Measurements from ENCODE around the gene GCLC. TPM values are rescaled to one million over a fixed set of nuclear protein-coding genes. Genes with fewer than 3 reads are reported as not detected.

GCLC gene
- total and polyA plus RNA-seq, 10 of the 15 experiments (the other 5 are each of a cell fraction or from before 2014, with no cell fraction given): 6.5 to 23.6 (median 12.5) TPM

DNA sequence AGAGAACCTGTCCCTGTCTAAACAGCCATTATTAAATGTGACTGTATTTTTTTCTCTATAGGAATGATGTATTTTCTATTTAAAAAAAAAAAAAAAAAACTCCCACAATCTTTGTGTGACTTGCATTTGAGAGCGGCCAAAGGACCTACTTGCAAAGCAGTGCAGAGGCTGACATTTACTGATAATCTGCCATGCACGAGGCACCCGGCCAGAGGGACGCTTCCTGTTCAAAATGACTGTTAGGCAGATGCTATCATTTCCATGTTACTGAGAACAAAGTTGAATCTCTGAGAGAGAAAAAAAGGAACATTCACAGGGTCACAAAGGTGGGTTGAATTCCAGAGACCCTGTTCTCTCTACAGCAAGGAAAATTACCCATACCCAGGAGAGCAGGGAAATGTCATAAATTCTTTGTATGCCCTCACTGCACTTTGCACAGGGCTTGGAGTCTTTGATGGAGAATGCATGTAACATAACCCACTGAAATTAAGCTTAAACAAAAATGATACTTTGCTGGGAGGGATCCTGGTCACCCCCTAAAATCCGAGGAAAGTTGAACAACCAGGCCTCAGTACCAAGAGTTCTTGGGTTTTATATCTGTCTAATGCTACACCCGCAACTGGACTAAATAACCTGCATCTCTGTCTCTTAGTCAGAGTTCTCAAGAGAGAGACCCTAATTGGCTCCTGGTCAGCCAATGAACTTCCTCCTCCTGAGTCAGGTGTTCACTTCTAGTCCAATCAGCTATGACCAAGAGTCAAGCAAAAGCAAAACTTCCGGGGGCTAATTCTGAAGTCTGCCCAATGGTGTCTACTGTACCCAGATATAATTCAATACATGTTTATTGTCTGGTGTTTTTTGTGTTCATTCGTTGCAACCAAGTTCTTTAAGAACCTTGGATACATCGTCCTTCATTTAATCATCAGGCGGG, 61.2 kb downstream of the GCLC start:
- Histone ChIP-seq H3K36me3 (ENCODE audit: control insufficient read depth in 2 of 2, insufficient read depth in 2 of 2, low read length in 1 of 2) (no peaks in the 10 kb centered on the region), H2AFZ (ENCODE audit: control insufficient read depth, low read depth, low read length) (no peak overlapping the region; the same call in 1 of the 2 replicates), H3K9ac (ENCODE audit: control insufficient read depth, insufficient read depth, low read length) (no peak overlapping the region), H3K4me2 (ENCODE audit: control insufficient read depth, insufficient read depth) (no peak overlapping the region), H4K20me1 (ENCODE audit: control insufficient read depth, insufficient read depth) (no peaks in the 10 kb centered on the region), H3K27me3 (replicated peaks in 1 of 2; ENCODE audit: control insufficient read depth in 2 of 2, insufficient read depth in 2 of 2, low read length in 1 of 2) (no peaks in the 10 kb centered on the region; a peak in 1 of 4 replicates), H3K4me1 (ENCODE audit: control insufficient read depth, insufficient read depth, low read length) (no peaks in the 10 kb centered on the region), H3K9me3 (replicated peaks; ENCODE audit: control insufficient read depth, insufficient read depth, low read length) (no peaks in the 10 kb centered on the region), H3K4me3 (no peak overlapping the region), H3K79me2 (ENCODE audit: control insufficient read depth, insufficient read depth, low read length) (no peaks in the 10 kb centered on the region), H3K27ac (ENCODE audit: control insufficient read depth, insufficient read depth) (no peak overlapping the region)
- ChIA-PET SMC1A (ENCODE audit: uncharacterized antibody, unreplicated experiment) (interaction anchor here (0.6 to 16.0 kb wide), 42 partner anchors 9 to 416 kb away, joined by 3 to 194 read pairs (median 6); no protein-coding TSS in a partner anchor), RAD21 (ENCODE audit: unreplicated experiment) (interaction anchor here (0.7 to 6.7 kb wide), 26 partner anchors 9 to 489 kb away, joined by 3 to 99 read pairs (median 4); partner anchors contain the start of gene GSTA4), CTCF (interaction anchor here (0.6 to 9.2 kb wide), 56 partner anchors 8 to 831 kb away, joined by 3 to 235 read pairs (median 4); partner anchors contain the start of gene FBXO9), POLR2A (interaction anchor here (0.6 to 1.8 kb wide), 6 partner anchors 22 to 1093 kb away, joined by 3 to 6 read pairs (median 4); no protein-coding TSS in a partner anchor)
- TF ChIP-seq, protein P1, sequence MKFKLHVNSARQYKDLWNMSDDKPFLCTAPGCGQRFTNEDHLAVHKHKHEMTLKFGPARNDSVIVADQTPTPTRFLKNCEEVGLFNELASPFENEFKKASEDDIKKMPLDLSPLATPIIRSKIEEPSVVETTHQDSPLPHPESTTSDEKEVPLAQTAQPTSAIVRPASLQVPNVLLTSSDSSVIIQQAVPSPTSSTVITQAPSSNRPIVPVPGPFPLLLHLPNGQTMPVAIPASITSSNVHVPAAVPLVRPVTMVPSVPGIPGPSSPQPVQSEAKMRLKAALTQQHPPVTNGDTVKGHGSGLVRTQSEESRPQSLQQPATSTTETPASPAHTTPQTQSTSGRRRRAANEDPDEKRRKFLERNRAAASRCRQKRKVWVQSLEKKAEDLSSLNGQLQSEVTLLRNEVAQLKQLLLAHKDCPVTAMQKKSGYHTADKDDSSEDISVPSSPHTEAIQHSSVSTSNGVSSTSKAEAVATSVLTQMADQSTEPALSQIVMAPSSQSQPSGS (IDR thresholded peaks at IDR 0.05; ENCODE audit: low read length): no peak
- no peak for TF ChIP-seq YY1 (IDR thresholded peaks at IDR 0.05; ENCODE audit: low read depth, low read length)
- TF ChIP-seq, protein P2, sequence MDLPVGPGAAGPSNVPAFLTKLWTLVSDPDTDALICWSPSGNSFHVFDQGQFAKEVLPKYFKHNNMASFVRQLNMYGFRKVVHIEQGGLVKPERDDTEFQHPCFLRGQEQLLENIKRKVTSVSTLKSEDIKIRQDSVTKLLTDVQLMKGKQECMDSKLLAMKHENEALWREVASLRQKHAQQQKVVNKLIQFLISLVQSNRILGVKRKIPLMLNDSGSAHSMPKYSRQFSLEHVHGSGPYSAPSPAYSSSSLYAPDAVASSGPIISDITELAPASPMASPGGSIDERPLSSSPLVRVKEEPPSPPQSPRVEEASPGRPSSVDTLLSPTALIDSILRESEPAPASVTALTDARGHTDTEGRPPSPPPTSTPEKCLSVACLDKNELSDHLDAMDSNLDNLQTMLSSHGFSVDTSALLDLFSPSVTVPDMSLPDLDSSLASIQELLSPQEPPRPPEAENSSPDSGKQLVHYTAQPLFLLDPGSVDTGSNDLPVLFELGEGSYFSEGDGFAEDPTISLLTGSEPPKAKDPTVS (IDR thresholded peaks at IDR 0.05; ENCODE audit: low read depth, low read length): no peak
- TF ChIP-seq MYC (IDR thresholded peaks at IDR 0.05; ENCODE audit: insufficient read depth, insufficient read length, insufficient replicate concordance, low read length, severe bottlenecking): no peak
- no peak for TF ChIP-seq NFYA (IDR thresholded peaks at IDR 0.05; ENCODE audit: borderline replicate concordance, low read depth, low read length)
- TF ChIP-seq FOS (IDR thresholded peaks at IDR 0.05; ENCODE audit: borderline replicate concordance, extremely low read depth, insufficient read length): no peak
- peak; percentile 26 for TF ChIP-seq JUNB (IDR thresholded peaks at IDR 0.05)
- peak; percentile 71 for TF ChIP-seq NFYB (IDR thresholded peaks at IDR 0.05; ENCODE audit: insufficient read depth, low read depth, low read length)
- 0 out of 2 replicates have a peak, but pooled peaks have one; percentile 42 for TF ChIP-seq EED (IDR thresholded peaks at IDR 0.05; ENCODE audit: low read depth)
- TF ChIP-seq, protein P3, sequence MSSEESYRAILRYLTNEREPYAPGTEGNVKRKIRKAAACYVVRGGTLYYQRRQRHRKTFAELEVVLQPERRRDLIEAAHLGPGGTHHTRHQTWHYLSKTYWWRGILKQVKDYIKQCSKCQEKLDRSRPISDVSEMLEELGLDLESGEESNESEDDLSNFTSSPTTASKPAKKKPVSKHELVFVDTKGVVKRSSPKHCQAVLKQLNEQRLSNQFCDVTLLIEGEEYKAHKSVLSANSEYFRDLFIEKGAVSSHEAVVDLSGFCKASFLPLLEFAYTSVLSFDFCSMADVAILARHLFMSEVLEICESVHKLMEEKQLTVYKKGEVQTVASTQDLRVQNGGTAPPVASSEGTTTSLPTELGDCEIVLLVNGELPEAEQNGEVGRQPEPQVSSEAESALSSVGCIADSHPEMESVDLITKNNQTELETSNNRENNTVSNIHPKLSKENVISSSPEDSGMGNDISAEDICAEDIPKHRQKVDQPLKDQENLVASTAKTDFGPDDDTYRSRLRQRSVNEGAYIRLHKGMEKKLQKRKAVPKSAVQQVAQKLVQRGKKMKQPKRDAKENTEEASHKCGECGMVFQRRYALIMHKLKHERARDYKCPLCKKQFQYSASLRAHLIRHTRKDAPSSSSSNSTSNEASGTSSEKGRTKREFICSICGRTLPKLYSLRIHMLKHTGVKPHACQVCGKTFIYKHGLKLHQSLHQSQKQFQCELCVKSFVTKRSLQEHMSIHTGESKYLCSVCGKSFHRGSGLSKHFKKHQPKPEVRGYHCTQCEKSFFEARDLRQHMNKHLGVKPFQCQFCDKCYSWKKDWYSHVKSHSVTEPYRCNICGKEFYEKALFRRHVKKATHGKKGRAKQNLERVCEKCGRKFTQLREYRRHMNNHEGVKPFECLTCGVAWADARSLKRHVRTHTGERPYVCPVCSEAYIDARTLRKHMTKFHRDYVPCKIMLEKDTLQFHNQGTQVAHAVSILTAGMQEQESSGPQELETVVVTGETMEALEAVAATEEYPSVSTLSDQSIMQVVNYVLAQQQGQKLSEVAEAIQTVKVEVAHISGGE (CRISPR knock-in tag; IDR thresholded peaks at IDR 0.05): no peak
- peak in 1 of 2 experiments; percentile 54; a peak in 1 of 4 replicates for TF ChIP-seq ETV6 (conservative IDR thresholded peaks at IDR 0.05 in 1 of 2, IDR thresholded peaks at IDR 0.05 in 1 of 2; ENCODE audit: borderline replicate concordance in 1 of 2, low read depth in 1 of 2)
- WGBS (ENCODE audit: insufficient coverage, insufficient replicate concordance, low lambda C conversion rate, missing lambda C conversion rate): 34% methylated on average over 10 of the region's 10 CpGs
- peak; percentile 60 for ATAC-seq
- no peak for DNase-seq (ENCODE audit: low read depth, low spot score)
- in situ Hi-C loops (cut with MboI) (loop anchor here (5.0 kb wide), 1 partner anchor 311 kb away; no protein-coding TSS in a partner anchor), intact Hi-C loops (cut with micrococcal nuclease; ENCODE audit: unreplicated experiment) (loop anchor here (1.0 to 10.0 kb wide), 13 partner anchors 42 to 761 kb away; partner anchors contain the start of gene GSTA4)
- no peak for FAIRE-seq
- TSS peak; percentile 93 for BruUV-seq (replicated peaks)

Measured in GM12878 (cell line).